ENCODE data around the gene PCBP3. TPM values are rescaled to one million over a fixed set of nuclear protein-coding genes. Genes with fewer than 3 reads are reported as not detected.
"Not testable (repeated sequence)": the region's sequence is repeated elsewhere in the genome, so short reads cannot be mapped to it uniquely, and the experiment has no call there.

The PCBP3 gene
- total RNA-seq: 0.13 TPM in 2 replicates

- DNase-seq (ENCODE audit: low read depth in 2 of 2): peak; percentile 72 to 93
Observed at GRCh38 chr21:45643021-45643980, at the start of gene PCBP3. PCBP3 (plus strand) TSS chr21:45643725; CDS start chr21:45850086, 206,361 bp downstream.

- DNase-seq (ENCODE audit: low read depth in 2 of 2): no peak
Observed at GRCh38 chr21:45594721-45595489, 48.6 kb upstream of the PCBP3 start.

GRCh38 chr21:45595574-45596295, 47.8 kb upstream of the PCBP3 start:
- DNase-seq (ENCODE audit: low read depth in 2 of 2): no peak

GRCh38 chr21:45596704-45597318, 46.7 kb upstream of the PCBP3 start:
- peak; percentile 36 to 58 for DNase-seq (ENCODE audit: low read depth in 2 of 2)

- DNase-seq (ENCODE audit: low read depth in 2 of 2): no peak
Observed at GRCh38 chr21:45598109-45598508, 45.4 kb upstream of the PCBP3 start.

- no peak for DNase-seq (ENCODE audit: low read depth in 2 of 2)
Observed at GRCh38 chr21:45598666-45599065, 44.9 kb upstream of the PCBP3 start.

GRCh38 chr21:45599146-45599581, 44.4 kb upstream of the PCBP3 start:
- no peak for DNase-seq (ENCODE audit: low read depth in 2 of 2)

GRCh38 chr21:45600248-45600647, 43.3 kb upstream of the PCBP3 start:
- no peak for DNase-seq (ENCODE audit: low read depth in 2 of 2)

GRCh38 chr21:45601551-45601950, 42.0 kb upstream of the PCBP3 start:
- no peak for DNase-seq (ENCODE audit: low read depth in 2 of 2)

GRCh38 chr21:45602106-45602505, 41.4 kb upstream of the PCBP3 start:
- no peak for DNase-seq (ENCODE audit: low read depth in 2 of 2)

GRCh38 chr21:45603481-45603880, 40.0 kb upstream of the PCBP3 start:
- no peak for DNase-seq (ENCODE audit: low read depth in 2 of 2)

GRCh38 chr21:45604681-45605080, 38.8 kb upstream of the PCBP3 start:
- not testable (repeated sequence) for DNase-seq (ENCODE audit: low read depth in 2 of 2)

GRCh38 chr21:45607021-45607908, 36.3 kb upstream of the PCBP3 start:
- DNase-seq (ENCODE audit: low read depth in 2 of 2): no peak

- no peak for DNase-seq (ENCODE audit: low read depth in 2 of 2)
Observed at GRCh38 chr21:45607909-45608295, 35.6 kb upstream of the PCBP3 start.

GRCh38 chr21:45608747-45609470, 34.6 kb upstream of the PCBP3 start:
- DNase-seq (ENCODE audit: low read depth in 2 of 2): not testable (repeated sequence)

GRCh38 chr21:45609616-45610015, 33.9 kb upstream of the PCBP3 start:
- not testable (repeated sequence) for DNase-seq (ENCODE audit: low read depth in 2 of 2)

GRCh38 chr21:45611296-45611695, 32.2 kb upstream of the PCBP3 start:
- DNase-seq (ENCODE audit: low read depth in 2 of 2): no peak

GRCh38 chr21:45611939-45612664, 31.4 kb upstream of the PCBP3 start:
- no peak for DNase-seq (ENCODE audit: low read depth in 2 of 2)

GRCh38 chr21:45612665-45613019, 30.9 kb upstream of the PCBP3 start:
- not testable (repeated sequence) for DNase-seq (ENCODE audit: low read depth in 2 of 2)
